ENCODE measurements around the gene IL11.
"Not testable (repeated sequence)": the region's sequence is repeated elsewhere in the genome, so short reads cannot be mapped to it uniquely, and the experiment has no call there.

Gene IL11

GRCh38 chr19:55348317-55349034 lies 21.8 kb downstream of the IL11 start:
- no peak for DNase-seq

DNA sequence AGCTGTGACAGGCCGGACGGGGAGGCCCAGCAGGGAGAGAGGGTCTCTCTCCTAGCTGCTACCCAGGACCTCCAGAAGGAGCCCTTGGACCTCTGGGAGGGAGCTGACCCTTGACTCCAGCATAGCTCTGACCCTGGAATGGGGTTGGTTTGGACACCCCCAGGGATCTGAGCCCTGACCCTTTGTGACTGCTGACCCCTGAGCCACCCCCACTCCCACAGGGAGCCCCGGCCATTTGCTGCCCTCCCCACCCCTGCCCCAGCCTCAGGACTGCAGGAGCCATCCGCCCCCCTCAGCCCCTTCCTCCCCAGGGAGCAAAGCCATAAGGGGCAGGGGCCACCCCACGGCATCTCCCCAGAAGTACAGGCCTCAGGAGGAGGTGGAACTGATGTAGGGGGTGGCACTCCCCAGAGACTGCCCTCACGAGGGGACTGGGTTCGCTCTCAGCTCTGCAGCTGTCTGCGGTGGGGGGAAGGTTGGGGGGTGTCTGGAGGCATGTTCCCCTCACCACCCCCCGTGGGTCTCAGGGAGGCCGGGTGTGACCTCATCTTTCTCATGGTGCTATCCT lies 22.7 kb downstream of the IL11 start:
- no peak for DNase-seq

GRCh38 chr19:55346725-55347441 lies 23.4 kb downstream of the IL11 start:
- DNase-seq: no peak

DNA sequence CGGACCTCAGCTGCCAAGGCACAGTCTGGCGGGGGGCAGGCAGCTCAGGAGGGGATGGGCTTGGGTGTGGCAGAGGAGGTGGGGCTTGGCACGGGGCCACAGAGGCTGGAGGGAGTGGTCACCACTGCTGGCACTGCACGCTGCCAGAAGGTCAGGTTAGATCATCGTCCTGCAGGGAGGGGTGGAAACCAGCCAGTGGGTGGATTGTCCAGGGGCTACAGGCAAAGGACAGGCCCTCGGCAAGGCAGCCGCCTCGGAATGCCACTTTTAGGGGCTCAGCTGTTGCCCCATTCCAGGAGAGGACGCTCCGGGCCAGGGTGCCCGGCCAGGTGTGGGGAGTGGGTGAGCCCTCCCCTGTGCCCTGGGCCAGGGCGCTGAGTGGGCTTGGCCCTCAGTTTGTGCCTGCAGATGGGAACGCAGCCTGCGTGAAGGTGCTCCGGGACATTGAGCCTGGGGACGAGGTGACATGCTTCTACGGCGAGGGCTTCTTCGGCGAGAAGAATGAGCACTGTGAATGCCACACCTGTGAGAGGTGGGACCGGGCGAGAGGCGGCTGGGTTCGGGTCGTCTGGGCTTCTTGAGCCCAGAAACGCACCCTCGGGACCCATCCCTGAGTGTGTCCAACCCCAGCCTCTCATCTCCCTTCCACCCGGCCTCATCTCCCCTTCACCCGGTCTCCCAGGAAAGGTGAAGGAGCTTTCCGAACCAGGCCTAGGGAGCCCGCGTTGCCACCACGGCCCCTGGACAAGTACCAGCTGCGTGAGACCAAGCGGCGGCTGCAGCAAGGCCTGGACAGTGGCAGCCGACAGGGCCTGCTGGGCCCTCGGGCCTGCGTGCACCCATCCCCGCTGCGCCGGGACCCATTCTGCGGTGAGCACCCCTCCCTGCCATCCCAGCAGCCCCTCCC lies 24.2 kb downstream of the IL11 start:
- no peak for DNase-seq

DNA sequence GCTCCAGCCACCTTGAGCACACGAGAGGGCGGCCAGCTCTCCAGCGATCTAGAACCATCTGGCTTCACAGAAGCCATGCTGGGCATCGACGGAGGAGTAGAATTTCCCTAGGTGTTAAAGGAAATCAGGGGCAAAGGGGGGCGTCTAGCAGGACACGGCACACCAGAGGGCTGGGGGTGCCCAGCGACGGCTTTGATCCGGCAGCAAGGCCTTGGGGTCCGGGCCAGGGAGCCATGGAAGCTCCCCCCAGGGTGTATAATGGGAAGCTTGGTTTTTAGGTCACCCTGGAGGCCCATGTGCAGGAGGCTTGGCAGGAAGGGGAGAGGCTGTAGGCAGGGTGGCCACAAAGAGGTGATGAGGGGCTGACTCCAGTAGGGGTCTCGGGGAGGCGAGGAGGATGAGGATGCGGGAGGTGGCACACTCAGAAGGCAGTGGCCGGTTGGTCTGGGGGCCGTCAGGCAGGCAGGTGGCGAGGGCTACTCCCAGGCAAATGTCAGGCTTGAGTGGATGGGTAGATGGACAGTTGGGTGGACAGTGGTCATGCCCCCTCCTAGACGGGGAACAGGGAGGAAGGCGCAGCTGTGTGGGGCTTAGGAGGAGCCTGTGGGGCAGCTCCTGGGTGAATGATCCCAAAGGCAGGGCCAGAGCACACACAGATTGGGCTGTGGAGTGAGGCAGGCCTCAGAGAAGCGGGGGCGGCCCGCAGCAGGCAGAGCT lies 25.0 kb downstream of the IL11 start:
- DNase-seq: no peak

GRCh38 chr19:55344444-55344843 lies 25.8 kb downstream of the IL11 start:
- DNase-seq: no peak

DNA sequence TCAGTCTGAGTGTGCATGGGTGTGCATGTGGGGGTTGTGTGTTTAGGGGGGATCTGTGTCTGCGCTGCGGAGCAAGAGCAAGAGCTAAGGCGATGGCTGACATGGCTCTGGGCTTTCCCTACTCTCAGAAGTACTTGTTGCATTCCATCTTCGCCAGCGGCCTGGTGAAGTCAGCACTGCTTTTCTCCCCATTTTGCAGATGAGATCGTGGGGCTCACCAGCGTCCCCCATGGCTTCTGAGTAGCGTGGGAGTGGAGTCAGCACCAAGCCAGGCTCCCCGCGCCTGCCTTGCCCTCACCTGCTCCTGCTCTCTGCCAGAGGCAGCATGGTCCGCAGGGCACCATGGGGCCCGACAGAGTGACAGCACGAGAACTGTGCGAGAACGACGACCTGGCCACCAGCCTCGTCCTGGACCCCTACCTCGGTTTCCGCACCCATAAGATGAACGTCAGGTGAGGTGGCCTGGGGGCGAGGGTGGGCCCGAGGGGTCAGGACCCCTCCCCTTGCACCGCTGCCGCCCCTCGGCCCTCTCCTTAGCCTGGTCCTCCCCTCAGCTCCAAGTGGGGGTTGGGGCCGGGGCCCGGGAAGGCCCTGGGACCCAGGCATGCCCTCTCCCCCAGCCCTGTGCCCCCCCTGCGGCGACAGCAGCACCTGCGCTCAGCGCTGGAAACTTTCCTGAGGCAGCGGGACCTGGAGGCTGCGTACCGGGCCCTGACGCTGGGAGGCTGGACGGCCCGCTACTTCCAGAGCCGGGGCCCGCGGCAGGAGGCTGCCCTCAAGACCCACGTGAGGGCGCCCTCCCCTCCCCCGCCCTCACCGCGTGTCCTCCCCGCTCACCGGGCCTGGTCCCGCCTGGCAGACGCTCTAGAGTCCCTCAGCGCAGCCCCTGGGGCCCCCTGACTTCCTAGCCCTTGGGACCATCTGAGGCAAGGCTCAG lies 28.4 kb downstream of the IL11 start:
- no peak for DNase-seq

- DNase-seq: no peak
Measured at GRCh38 chr19:55341171-55341588, 29.1 kb downstream of the IL11 start.

DNA sequence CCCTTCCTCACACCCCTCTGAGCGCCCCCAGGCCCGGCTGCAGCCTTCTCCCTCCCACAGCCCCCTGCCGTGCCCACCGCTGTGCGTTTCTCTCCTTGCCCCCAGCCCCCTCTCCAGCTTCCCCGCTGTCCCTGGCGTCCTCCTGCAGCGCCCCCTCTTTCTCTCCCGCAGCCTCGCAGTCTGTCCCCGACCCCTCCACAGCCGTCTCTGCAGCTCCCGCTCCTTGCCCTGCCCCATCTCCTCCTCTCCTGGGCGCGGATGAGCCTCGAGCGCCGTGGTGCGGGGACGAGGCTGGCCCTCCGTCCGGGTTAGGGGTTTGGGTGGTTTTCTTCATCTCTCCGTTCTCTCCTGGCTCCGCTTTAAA lies 29.5 kb downstream of the IL11 start:
- no peak for DNase-seq

- DNase-seq: no peak
Measured at GRCh38 chr19:55339889-55340783, 30.1 kb downstream of the IL11 start.

- peak; percentile 100 for DNase-seq
Measured at GRCh38 chr19:55339105-55339888, 31.0 kb downstream of the IL11 start, which contains the start of gene KMT5C. KMT5C (plus strand) TSS chr19:55339876; CDS start chr19:55341937, 2,061 bp downstream.

GRCh38 chr19:55336101-55336500 lies 34.2 kb downstream of the IL11 start:
- DNase-seq: no peak

DNA sequence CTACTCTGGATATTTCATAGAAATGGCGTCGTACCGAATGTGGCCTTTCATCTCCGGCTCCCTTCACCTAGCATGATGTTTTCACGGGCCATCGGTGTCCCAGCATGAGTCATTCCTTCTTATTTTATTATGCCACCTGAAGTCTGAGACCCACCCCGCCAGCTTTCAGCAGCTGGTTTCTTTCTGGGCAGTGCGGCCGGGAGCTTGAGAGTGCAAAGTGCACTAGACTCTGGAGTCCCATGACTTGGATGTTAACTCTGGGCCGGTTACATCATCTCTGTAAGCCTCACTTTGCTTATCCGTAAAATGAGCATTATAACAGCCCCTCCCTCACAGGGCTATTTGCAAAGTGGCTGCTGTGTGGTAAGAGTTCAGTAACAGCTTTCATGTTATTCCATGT lies 36.4 kb downstream of the IL11 start:
- no peak for DNase-seq

DNA sequence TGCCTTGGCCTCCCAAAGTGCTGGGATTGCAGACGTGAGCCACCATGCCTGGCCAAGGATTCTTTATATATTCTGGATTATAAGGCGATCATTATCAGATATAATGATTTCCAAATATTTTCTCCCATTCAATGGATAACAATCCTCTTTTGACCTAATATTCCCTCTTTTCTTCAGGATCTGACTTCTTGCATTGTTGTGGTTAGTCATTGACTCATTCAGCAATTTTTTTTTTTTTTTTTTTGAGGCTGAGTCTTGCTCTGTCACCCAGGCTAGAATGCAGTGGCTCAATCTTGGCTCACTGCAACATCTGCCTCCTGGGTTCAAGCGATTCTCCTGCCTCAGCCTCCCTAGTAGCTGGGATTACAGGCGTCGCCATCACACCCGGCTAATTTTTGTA lies 40.5 kb downstream of the IL11 start:
- DNase-seq: not testable (repeated sequence)

GRCh38 chr19:55328774-55329318 lies 41.4 kb downstream of the IL11 start:
- not testable (repeated sequence) for DNase-seq

- DNase-seq: no peak
Measured at GRCh38 chr19:55325172-55325571, 45.1 kb downstream of the IL11 start, which contains the start of gene TMEM150B. TMEM150B (minus strand) TSS chr19:55325341; CDS start chr19:55321036, 4,305 bp downstream.

- no peak for DNase-seq
Measured at GRCh38 chr19:55324662-55325061, 45.6 kb downstream of the IL11 start.

- no peak for DNase-seq
Measured at GRCh38 chr19:55322204-55322885, 47.9 kb downstream of the IL11 start.
